Measurements from ENCODE around the gene RNF225. TPM values are rescaled to one million over a fixed set of nuclear protein-coding genes. Genes with fewer than 3 reads are reported as not detected.

Gene RNF225
- total and polyA plus RNA-seq, 2 of the 13 experiments (the other 11 are each of a cell fraction or from before 2014, with no cell fraction given): not detected

DNA sequence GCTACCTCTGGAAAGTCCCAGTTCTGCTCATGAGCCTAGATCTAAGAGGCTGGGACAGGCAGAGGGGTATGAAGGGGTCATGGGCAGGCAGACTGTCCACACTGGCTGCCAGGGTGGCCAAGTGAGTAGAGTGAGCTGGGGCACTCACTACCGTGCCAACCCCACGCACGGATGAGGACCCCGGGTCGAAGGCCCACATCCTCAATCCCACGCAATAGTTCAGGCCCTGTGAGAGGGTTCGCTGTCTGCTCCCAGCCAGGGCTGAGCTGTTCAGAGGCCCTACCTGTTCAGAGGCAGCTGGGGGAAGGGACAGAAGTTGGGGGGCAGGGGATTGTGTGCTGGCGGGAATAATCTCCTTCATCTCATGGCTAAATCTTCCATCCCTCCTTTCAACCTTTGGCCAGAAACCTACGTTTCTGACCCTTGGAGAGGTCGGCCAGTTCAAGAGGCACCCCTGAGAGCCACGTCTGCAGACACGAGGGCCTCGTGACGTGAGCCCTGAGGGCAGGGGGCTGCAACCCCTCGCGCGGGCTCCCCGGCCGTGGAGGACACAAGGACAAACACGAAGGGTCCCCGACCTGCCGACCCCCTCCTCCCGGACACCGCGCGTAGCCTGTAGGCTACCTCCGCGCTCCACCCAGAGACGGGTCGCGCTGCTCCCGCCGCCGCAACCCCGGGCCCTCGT lies 9.4 kb upstream of the RNF225 start (continued):
- TF ChIP-seq, protein P1, sequence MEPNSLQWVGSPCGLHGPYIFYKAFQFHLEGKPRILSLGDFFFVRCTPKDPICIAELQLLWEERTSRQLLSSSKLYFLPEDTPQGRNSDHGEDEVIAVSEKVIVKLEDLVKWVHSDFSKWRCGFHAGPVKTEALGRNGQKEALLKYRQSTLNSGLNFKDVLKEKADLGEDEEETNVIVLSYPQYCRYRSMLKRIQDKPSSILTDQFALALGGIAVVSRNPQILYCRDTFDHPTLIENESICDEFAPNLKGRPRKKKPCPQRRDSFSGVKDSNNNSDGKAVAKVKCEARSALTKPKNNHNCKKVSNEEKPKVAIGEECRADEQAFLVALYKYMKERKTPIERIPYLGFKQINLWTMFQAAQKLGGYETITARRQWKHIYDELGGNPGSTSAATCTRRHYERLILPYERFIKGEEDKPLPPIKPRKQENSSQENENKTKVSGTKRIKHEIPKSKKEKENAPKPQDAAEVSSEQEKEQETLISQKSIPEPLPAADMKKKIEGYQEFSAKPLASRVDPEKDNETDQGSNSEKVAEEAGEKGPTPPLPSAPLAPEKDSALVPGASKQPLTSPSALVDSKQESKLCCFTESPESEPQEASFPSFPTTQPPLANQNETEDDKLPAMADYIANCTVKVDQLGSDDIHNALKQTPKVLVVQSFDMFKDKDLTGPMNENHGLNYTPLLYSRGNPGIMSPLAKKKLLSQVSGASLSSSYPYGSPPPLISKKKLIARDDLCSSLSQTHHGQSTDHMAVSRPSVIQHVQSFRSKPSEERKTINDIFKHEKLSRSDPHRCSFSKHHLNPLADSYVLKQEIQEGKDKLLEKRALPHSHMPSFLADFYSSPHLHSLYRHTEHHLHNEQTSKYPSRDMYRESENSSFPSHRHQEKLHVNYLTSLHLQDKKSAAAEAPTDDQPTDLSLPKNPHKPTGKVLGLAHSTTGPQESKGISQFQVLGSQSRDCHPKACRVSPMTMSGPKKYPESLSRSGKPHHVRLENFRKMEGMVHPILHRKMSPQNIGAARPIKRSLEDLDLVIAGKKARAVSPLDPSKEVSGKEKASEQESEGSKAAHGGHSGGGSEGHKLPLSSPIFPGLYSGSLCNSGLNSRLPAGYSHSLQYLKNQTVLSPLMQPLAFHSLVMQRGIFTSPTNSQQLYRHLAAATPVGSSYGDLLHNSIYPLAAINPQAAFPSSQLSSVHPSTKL (CRISPR knock-in tag; IDR thresholded peaks at IDR 0.05): no peak
- TF ChIP-seq SSRP1 (CRISPR knock-in tag; IDR thresholded peaks at IDR 0.05): no peak
- no peak for TF ChIP-seq ZNF678 (CRISPR knock-in tag; IDR thresholded peaks at IDR 0.05)
- 0 out of 2 replicates have a peak, but pooled peaks have one; percentile 2 for TF ChIP-seq ZFP41 (CRISPR knock-in tag; IDR thresholded peaks at IDR 0.05; ENCODE audit: borderline replicate concordance)
- no peak for TF ChIP-seq ATAD3A (CRISPR knock-in tag; IDR thresholded peaks at IDR 0.05)
- TF ChIP-seq, protein P2, sequence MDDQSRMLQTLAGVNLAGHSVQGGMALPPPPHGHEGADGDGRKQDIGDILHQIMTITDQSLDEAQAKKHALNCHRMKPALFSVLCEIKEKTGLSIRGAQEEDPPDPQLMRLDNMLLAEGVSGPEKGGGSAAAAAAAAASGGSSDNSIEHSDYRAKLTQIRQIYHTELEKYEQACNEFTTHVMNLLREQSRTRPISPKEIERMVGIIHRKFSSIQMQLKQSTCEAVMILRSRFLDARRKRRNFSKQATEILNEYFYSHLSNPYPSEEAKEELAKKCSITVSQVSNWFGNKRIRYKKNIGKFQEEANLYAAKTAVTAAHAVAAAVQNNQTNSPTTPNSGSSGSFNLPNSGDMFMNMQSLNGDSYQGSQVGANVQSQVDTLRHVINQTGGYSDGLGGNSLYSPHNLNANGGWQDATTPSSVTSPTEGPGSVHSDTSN (CRISPR knock-in tag; IDR thresholded peaks at IDR 0.05; ENCODE audit: borderline replicate concordance): no peak
- TF ChIP-seq ZNF556 (CRISPR knock-in tag; IDR thresholded peaks at IDR 0.05; ENCODE audit: borderline replicate concordance): peak; percentile 82; the same call in 1 of the 2 replicates
- TF ChIP-seq BCL6 (CRISPR knock-in tag; IDR thresholded peaks at IDR 0.05): no peak
- TF ChIP-seq, protein P3, sequence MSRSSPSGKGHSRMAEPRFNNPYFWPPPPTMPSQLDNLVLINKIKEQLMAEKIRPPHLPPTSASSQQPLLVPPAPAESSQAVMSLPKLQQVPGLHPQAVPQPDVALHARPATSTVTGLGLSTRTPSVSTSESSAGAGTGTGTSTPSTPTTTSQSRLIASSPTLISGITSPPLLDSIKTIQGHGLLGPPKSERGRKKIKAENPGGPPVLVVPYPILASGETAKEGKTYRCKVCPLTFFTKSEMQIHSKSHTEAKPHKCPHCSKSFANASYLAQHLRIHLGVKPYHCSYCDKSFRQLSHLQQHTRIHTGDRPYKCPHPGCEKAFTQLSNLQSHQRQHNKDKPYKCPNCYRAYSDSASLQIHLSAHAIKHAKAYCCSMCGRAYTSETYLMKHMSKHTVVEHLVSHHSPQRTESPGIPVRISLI (CRISPR knock-in tag; IDR thresholded peaks at IDR 0.05; ENCODE audit: borderline replicate concordance): 0 out of 2 replicates have a peak, but pooled peaks have one; percentile 7
- TF ChIP-seq DNMT1 (CRISPR knock-in tag; IDR thresholded peaks at IDR 0.05): no peak
- 0 out of 2 replicates have a peak, but pooled peaks have one; percentile 23 for TF ChIP-seq ZNF3 (CRISPR knock-in tag; IDR thresholded peaks at IDR 0.05)
- TF ChIP-seq TAF1 (CRISPR knock-in tag; IDR thresholded peaks at IDR 0.05): no peak
- no peak for TF ChIP-seq CHD2 (IDR thresholded peaks at IDR 0.05; ENCODE audit: low read depth, low read length)
- TF ChIP-seq, protein P4, sequence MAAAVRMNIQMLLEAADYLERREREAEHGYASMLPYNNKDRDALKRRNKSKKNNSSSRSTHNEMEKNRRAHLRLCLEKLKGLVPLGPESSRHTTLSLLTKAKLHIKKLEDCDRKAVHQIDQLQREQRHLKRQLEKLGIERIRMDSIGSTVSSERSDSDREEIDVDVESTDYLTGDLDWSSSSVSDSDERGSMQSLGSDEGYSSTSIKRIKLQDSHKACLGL (CRISPR knock-in tag; IDR thresholded peaks at IDR 0.05): no peak
- TF ChIP-seq BRCA1 (CRISPR knock-in tag; IDR thresholded peaks at IDR 0.05): no peak
- TF ChIP-seq, protein P5, sequence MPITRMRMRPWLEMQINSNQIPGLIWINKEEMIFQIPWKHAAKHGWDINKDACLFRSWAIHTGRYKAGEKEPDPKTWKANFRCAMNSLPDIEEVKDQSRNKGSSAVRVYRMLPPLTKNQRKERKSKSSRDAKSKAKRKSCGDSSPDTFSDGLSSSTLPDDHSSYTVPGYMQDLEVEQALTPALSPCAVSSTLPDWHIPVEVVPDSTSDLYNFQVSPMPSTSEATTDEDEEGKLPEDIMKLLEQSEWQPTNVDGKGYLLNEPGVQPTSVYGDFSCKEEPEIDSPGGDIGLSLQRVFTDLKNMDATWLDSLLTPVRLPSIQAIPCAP (CRISPR knock-in tag; IDR thresholded peaks at IDR 0.05; ENCODE audit: low read depth): peak; percentile 15; the same call in 1 of the 2 replicates
- TF ChIP-seq ZNF326 (CRISPR knock-in tag; IDR thresholded peaks at IDR 0.05; ENCODE audit: borderline replicate concordance): no peak
- TF ChIP-seq AGO2 (optimal IDR thresholded peaks at IDR 0.05; ENCODE audit: low read depth, low read length): no peak
- TF ChIP-seq, protein P6, sequence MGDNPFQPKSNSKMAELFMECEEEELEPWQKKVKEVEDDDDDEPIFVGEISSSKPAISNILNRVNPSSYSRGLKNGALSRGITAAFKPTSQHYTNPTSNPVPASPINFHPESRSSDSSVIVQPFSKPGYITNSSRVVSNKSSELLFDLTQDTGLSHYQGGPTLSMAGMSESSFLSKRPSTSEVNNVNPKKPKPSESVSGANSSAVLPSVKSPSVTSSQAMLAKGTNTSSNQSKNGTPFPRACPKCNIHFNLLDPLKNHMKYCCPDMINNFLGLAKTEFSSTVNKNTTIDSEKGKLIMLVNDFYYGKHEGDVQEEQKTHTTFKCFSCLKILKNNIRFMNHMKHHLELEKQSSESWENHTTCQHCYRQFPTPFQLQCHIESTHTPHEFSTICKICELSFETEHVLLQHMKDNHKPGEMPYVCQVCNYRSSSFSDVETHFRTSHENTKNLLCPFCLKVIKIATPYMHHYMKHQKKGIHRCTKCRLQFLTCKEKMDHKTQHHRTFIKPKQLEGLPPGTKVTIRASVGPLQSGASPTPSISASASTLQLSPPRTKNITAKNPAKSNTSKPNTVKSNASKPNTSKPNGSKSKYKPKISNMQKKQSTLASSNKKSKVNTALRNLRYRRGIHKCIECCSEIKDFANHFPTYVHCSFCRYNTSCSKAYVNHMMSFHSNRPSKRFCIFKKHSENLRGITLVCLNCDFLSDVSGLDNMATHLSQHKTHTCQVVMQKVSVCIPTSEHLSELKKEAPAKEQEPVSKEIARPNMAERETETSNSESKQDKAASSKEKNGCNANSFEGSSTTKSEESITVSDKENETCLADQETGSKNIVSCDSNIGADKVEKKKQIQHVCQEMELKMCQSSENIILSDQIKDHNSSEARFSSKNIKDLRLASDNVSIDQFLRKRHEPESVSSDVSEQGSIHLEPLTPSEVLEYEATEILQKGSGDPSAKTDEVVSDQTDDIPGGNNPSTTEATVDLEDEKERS (CRISPR knock-in tag; IDR thresholded peaks at IDR 0.05): no peak; the same call in 1 of the 2 replicates
